GM12874 (cell line): Measurements from ENCODE around the gene AMMECR1.

Source experiments
- CTCF ChIP-seq: IDR thresholded peaks from 2 replicates; pipeline ENCODE4 v1.5.1; 2011; ENCODE audit warnings: low read depth, mild to moderate bottlenecking, control low read depth, low read length, moderate library complexity; ENCODE audit not compliant: insufficient read depth

The AMMECR1 gene

GRCh38 chrX:110224926-110225617 is 92.8 kb downstream of the AMMECR1 start:
- no peak for TF ChIP-seq CTCF

GRCh38 chrX:110222497-110223257 is 95.2 kb downstream of the AMMECR1 start:
- no peak for TF ChIP-seq CTCF

GRCh38 chrX:110219920-110220319 is 98.0 kb downstream of the AMMECR1 start:
- TF ChIP-seq CTCF = no peak

GRCh38 chrX:110218591-110218990 is 99.3 kb downstream of the AMMECR1 start:
- TF ChIP-seq CTCF = no peak

GRCh38 chrX:110216027-110216426 is 101.9 kb downstream of the AMMECR1 start:
- no peak for TF ChIP-seq CTCF

GRCh38 chrX:110215411-110215810 is 102.5 kb downstream of the AMMECR1 start:
- no peak for TF ChIP-seq CTCF

- no peak for TF ChIP-seq CTCF
These were observed 103.2 kb downstream of the AMMECR1 start for GRCh38 chrX:110214684-110215083.
